Endodermal cell (in vitro differentiated cells): Measurements from ENCODE around the gene KLHL25. TPM values are rescaled to one million over a fixed set of nuclear protein-coding genes. Genes with fewer than 3 reads are reported as not detected.

Experiments used
- DNase-seq: peaks from one replicate; pipeline ENCODE4 v3.0.0-alpha.2; 2017
- H3K27ac ChIP-seq: 2 replicates; pipeline ENCODE4 v1.5.1; 2013; ENCODE audit warnings: mild to moderate bottlenecking, low read depth, low read length, moderate library complexity
- H3K27me3 ChIP-seq: 2 replicates; pipeline ENCODE4 v1.6.1; 2013; ENCODE audit warnings: mild to moderate bottlenecking, low read length, moderate library complexity; ENCODE audit not compliant: insufficient read depth, control insufficient read depth, poor library complexity, severe bottlenecking
- H3K36me3 ChIP-seq: 2 replicates; pipeline ENCODE4 v1.7.0; 2013; ENCODE audit warnings: mild to moderate bottlenecking, low read length, moderate library complexity; ENCODE audit not compliant: control insufficient read depth, insufficient read depth
- H3K4me1 ChIP-seq: one replicate; pipeline ENCODE4 v1.7.0; 2013; ENCODE audit warnings: low read length; ENCODE audit not compliant: control insufficient read depth, insufficient read depth
- H3K4me3 ChIP-seq: 2 replicates; pipeline ENCODE4 v1.5.1; 2013; ENCODE audit warnings: mild to moderate bottlenecking, low read length, moderate library complexity
- H3K9ac ChIP-seq: 2 replicates; pipeline ENCODE4 v1.6.1; 2013; ENCODE audit warnings: mild to moderate bottlenecking, low read length, moderate library complexity; ENCODE audit not compliant: poor library complexity, severe bottlenecking; ENCODE audit errors: extremely low read depth
- H3K9me3 ChIP-seq: 2 replicates; pipeline ENCODE4 v1.6.1; 2013; ENCODE audit warnings: mild to moderate bottlenecking, low read length, moderate library complexity; ENCODE audit not compliant: control insufficient read depth
- H3K27ac Mint-ChIP-seq: 2 replicates; pipeline ENCODE4 v1.8.0; 2020; ENCODE audit warnings: mixed read lengths
- H3K27me3 Mint-ChIP-seq: 2 replicates; pipeline ENCODE4 v1.8.0; 2021; ENCODE audit warnings: mild to moderate bottlenecking, mixed read lengths; ENCODE audit not compliant: insufficient read depth
- H3K36me3 Mint-ChIP-seq: 2 replicates; pipeline ENCODE4 v1.8.0; 2020; ENCODE audit warnings: low read depth, mixed read lengths
- H3K4me1 Mint-ChIP-seq: 2 replicates; pipeline ENCODE4 v1.8.0; 2020; ENCODE audit warnings: mixed read lengths
- H3K4me3 Mint-ChIP-seq: 2 replicates; pipeline ENCODE4 v1.8.0; 2020; ENCODE audit warnings: mild to moderate bottlenecking, moderate library complexity, mixed read lengths
- H3K9me3 Mint-ChIP-seq: 2 replicates; pipeline ENCODE4 v1.8.0; 2020; ENCODE audit warnings: mild to moderate bottlenecking, mixed read lengths
- WGBS, 2 experiments: methylation state at CpG; one replicate each; pipeline versions ENCODE4 v1.1.5 to v1.1.7; 2013; ENCODE audit warnings: missing lambda C conversion rate in 2 of 2, mixed read lengths in 1 of 2; ENCODE audit not compliant: insufficient coverage in 1 of 2, insufficient read length in 1 of 2; 5-methylcytosine and 5-hydroxymethylcytosine counted together
- total RNA-seq, 2 donors: library from RNA; stranded (reverse); fragmentation: NEBNext Ultra II Directional in 1 of 2; extraction: Animal tissue kit (Norgen Biotek cat#: 25700) in 1 of 2; gene quantifications; 2 replicates in 1 of 2; 3 replicates in 1 of 2; pipeline ENCODE4 v1.2.1, GENCODE V29; 2021
- TF ChIP-seq, protein P1 (sequence below): fragments of 200-600 bp; sonication (generic); conservative IDR thresholded peaks from 2 replicates; pipeline ENCODE4 v1.5.0; 2021; ENCODE audit warnings: antibody characterized with exemption, mild to moderate bottlenecking

KLHL25 gene
- total RNA-seq, 2 donors from 2014 or later = 13.3 TPM

DNA sequence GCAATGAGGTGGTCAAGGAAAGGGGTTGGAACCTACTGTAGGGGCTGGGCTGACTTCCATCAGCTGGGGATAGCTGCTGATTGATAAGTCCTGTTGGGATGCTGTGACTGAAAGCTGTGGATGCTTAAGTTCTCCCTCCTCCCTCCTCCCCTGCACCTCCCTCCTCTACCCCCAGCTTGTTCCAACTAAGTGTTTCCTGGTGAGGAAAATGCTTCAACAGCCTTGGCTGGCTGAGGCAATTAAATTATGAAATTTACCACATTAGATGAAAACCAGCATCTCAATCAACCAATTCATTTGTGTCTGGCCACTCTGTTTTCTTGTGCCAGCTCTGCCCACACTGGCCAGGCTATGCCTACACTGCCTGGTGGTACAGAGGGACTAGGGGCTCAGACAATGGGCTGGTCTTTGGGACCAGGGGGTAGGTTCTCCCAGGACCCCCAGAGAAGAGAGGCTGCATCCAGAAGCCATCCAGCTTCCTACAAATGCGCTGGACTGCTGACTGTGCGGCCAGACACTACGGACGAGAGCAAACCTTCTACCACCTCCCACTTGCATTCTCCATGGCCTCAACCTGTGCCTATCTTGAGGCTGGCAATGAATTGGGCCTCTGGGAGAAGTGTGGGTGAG lies 2.5 kb downstream of the KLHL25 start:
- WGBS, 2 experiments = 96 to 100% methylated on average over 4 of the region's 4 CpGs
- H3K27me3 Mint-ChIP-seq = peaks cover 7% of the 10 kb centered on the region
- no peaks in the 10 kb centered on the region for H3K9me3 Mint-ChIP-seq
- no peaks in the 10 kb centered on the region for H3K36me3 ChIP-seq
- peak overlapping the region; percentile 93 for H3K4me3 ChIP-seq
- H3K27ac Mint-ChIP-seq = no peak overlapping the region
- H3K27me3 ChIP-seq = no peaks in the 10 kb centered on the region
- TF ChIP-seq, protein P1, sequence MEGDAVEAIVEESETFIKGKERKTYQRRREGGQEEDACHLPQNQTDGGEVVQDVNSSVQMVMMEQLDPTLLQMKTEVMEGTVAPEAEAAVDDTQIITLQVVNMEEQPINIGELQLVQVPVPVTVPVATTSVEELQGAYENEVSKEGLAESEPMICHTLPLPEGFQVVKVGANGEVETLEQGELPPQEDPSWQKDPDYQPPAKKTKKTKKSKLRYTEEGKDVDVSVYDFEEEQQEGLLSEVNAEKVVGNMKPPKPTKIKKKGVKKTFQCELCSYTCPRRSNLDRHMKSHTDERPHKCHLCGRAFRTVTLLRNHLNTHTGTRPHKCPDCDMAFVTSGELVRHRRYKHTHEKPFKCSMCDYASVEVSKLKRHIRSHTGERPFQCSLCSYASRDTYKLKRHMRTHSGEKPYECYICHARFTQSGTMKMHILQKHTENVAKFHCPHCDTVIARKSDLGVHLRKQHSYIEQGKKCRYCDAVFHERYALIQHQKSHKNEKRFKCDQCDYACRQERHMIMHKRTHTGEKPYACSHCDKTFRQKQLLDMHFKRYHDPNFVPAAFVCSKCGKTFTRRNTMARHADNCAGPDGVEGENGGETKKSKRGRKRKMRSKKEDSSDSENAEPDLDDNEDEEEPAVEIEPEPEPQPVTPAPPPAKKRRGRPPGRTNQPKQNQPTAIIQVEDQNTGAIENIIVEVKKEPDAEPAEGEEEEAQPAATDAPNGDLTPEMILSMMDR = no peak
- no peak overlapping the region for H3K4me3 Mint-ChIP-seq
- peaks cover 9% of the 10 kb centered on the region for H3K4me1 ChIP-seq
- no peaks in the 10 kb centered on the region for H3K9me3 ChIP-seq
- H3K9ac ChIP-seq = no peak overlapping the region
- DNase-seq = no peak
- H3K4me1 Mint-ChIP-seq = peaks cover 29% of the 10 kb centered on the region
- peaks cover 3% of the 10 kb centered on the region for H3K36me3 Mint-ChIP-seq
- H3K27ac ChIP-seq = no peak overlapping the region

DNA sequence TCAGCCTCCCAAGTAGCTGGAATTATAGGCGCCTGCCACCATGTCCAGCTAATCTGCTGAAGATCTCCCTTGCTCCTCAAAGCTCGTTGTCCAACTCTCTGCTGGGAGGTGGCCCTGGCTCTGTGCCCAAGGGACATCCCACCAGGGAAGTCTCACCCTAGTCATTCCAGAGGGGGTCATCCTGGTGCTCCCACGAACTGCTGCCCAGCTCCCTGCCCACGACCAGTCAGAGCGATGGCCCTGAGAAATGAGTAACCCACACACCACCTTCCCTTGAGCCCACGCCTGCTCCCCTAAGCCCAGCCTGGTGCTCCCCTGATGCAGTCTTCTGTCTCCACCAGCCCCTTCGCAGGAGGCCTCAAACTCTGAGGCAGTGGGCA lies 5.2 kb downstream of the KLHL25 start:
- no peaks in the 10 kb centered on the region for H3K36me3 ChIP-seq
- H3K27me3 Mint-ChIP-seq = no peaks in the 10 kb centered on the region
- H3K9me3 ChIP-seq = no peaks in the 10 kb centered on the region
- no peak for DNase-seq
- H3K9me3 Mint-ChIP-seq = no peaks in the 10 kb centered on the region
- H3K9ac ChIP-seq = no peak overlapping the region
- H3K4me3 ChIP-seq = no peak overlapping the region
- WGBS, 2 experiments = 93 to 98% methylated on average over 7 of the region's 7 CpGs
- no peaks in the 10 kb centered on the region for H3K27me3 ChIP-seq
- H3K4me3 Mint-ChIP-seq = no peak overlapping the region
- TF ChIP-seq, protein P1 = no peak
- peak overlapping the region; percentile 74 for H3K27ac Mint-ChIP-seq
- peaks cover 31% of the 10 kb centered on the region for H3K4me1 Mint-ChIP-seq
- H3K27ac ChIP-seq = no peak overlapping the region
- H3K4me1 ChIP-seq = peaks cover 19% of the 10 kb centered on the region
- H3K36me3 Mint-ChIP-seq = peaks cover 4% of the 10 kb centered on the region

DNA sequence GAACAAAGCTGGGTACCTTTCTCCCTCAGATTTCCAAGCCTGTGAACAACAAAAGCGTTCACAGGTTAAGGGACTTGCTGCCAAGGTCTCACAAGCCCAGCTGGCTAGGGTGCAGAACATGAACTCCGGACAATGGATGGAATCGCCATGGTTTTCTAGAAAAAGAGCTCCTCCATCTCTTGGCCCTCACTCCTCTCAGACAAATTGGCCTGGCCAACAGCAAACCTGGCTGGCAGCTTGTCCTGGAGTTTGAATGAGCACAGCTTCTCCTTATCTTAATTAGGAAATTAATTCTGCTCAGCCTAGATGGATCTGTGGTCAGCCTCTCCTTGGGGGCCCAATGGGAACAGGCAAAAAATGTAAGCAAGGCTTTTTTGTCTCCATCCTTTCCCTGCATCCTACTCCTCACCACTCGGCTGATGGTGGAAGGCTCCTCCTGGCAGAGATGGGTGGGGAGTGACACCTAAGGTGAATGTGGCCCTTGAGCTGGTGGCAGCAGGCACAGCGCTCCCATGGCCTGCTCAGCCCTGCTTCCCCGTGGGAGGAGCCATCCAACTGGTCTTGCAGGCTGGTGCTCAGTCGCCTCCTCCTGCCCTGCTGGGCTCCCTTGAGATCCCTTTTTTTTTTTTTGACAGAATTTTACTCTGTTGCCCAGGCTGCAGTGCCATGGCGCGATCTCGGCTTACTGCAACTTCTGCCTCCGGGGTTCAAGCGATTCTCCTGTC lies 5.8 kb downstream of the KLHL25 start:
- Mint-ChIP-seq H3K4me3 (no peak overlapping the region), H3K4me1 (peaks cover 31% of the 10 kb centered on the region), H3K36me3 (peaks cover 6% of the 10 kb centered on the region), H3K9me3 (no peaks in the 10 kb centered on the region), H3K27me3 (no peaks in the 10 kb centered on the region), H3K27ac (no peak overlapping the region)
- Histone ChIP-seq H3K9me3 (no peaks in the 10 kb centered on the region), H3K9ac (no peak overlapping the region), H3K36me3 (no peaks in the 10 kb centered on the region), H3K4me3 (no peak overlapping the region), H3K4me1 (peaks cover 19% of the 10 kb centered on the region), H3K27ac (no peak overlapping the region), H3K27me3 (no peaks in the 10 kb centered on the region)
- 87 to 90% methylated on average over 11 to 12 of the region's 12 CpGs for WGBS, 2 experiments
- peak; percentile 68 for DNase-seq
- TF ChIP-seq, protein P1 = no peak
